HG03196 (cell line): ENCODE results near the gene SORL1.
"Not testable (repeated sequence)": the region's sequence is repeated elsewhere in the genome, so short reads cannot be mapped to it uniquely, and the experiment has no call there.

Source experiments
- ATAC-seq: cut with Tn5 transposase; IDR thresholded peaks from one replicate; pipeline ENCODE4 v1.9.1; 2021; ENCODE audit not compliant: unreplicated experiment

The SORL1 gene

DNA sequence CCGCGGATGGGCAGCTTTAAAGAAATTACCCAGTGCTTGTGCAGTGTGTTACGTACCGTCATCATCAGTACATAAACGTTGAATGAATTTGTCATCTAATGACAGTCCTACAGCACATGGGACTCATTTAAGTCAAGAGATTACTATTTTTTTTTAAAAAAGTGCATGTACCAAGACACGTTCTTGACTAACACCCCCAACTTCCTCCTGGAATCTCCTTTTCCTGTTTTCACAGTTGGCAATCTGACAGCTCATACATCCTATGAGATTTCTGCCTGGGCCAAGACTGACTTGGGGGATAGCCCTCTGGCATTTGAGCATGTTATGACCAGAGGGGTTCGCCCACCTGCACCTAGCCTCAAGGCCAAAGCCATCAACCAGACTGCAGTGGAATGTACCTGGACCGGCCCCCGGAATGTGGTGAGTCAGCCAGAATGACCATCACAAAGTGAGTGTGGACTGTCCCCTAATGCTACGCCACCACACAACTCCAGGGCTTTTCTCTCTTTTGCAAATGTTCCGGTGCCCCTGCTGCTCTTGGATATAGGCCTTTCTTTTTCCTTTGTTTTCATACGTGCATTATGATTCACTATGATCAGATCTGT, 162.6 kb downstream of the SORL1 start:
- no peak for ATAC-seq

DNA sequence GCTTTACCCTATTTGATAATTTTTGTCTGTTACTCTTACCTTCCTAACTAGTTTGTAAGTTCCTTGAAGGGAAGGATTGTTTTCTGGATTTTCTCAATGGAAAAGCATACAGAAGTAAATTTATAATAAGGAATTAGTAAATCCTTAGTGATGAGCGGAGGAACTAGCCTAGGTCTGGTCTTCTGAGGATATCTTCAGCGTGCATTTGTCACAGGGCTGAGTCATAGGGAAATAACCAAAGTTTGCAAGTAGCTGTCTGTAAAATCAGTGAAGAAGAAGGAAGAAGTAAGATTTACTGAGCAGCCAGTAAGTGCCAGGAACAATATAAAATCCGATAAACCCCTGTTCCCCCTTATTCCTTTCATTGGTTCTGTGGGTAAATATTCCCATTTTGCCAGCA, 163.4 kb downstream of the SORL1 start:
- ATAC-seq: no peak

DNA sequence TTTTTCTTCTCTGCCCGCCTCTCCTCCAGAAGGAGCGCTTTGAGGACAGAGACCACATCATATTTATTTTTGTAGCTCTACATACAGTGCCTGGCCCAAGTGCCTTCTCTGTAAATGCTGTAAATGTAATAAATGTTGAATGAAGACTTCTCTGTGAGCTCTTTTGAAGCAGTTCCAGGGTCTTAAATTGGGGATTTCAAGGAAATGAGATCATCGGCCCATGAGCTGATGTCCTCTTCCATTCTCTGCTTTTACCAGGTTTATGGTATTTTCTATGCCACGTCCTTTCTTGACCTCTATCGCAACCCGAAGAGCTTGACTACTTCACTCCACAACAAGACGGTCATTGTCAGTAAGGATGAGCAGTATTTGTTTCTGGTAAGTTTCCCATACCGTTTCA, 166.4 kb downstream of the SORL1 start:
- no peak for ATAC-seq

DNA sequence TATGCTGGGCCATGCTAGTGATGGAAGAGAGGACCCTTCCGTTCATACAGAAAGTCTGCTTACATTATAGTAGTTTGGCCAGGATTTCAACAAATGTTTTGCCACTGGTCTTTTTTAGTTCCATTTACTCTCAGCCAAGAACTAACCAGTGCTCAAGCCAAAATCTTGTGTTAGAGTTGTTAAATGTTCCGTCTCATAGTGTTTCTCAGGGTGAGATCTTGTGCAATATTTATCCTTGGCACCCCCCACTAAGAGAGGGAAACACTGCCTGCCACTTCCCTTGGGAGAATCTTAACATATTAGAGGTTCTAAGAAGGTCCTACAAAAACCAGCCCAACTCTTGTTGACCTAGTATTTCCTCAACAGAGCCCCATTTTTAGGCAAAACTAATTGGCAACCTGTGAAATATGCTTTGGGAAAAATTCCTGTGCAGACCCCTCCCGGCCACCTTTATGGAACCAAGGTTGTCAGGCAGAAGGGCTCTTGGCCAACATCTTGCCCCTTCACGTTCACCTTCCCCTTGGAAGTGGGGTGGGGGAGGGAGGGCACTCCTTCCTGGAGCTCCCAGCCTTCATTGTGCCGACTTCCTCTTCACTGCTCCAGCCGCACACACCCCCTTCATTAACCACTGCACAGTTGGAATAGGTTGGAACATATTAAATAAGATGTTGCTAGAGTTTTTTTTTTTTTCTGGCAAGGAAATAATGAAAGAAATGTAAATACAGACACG, 173.8 kb downstream of the SORL1 start:
- no peak for ATAC-seq

DNA sequence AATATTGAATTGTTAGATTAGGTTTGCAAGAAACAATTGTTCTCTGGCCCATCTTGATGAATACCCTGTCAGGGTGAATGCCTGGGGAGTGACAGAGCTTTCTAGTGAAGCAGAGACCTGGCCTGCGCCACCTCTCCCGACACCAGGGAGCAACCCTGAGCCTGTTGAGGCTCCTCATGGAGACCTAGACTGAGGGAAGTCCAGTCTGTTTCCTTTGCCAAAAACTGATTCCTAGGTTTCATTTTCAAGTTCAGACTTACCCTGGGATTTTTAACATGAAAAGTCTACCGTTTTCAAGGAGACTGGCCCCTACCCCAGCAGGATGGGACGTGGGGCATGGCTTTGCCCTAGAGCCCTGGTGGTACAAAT, 174.4 kb downstream of the SORL1 start:
- ATAC-seq: no peak

DNA sequence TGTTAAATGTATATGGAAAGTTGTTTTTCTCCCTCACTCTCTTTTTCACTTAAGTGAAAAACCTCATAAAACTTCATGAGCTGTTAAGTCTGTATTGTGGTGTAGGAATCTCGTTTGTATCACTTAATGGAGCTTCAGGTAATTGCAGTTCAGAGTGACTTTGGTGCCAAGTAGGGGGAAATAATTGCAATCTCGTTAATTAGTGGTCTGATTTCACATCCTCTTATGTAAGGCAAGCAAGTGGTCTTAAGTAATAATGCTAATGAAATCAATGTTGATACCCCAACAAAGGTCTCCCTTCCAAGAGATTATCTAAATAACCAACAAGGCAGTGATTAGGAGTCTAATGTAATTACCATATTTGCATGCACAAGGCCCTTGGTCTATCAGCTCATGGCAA, 174.9 kb downstream of the SORL1 start:
- ATAC-seq: no peak

DNA sequence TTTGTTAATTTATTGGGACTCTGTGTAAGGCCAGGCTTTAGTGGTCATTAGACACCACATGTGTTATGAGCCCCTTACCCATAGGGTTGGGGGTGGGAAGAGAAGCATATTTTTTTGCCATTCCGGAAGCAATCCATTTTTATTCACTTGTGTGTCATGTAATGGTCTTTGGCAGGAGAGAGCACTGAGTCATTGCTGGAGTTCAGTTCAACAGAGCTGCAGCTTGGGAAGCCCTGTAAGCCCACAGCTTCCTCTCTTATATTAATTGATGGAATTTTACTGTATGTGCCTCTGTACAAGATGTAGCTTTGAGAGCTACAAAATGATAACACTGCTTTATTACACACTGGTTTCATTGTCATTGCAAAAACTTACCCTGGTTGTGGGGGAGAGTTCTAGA, 177.9 kb downstream of the SORL1 start:
- no peak for ATAC-seq

DNA sequence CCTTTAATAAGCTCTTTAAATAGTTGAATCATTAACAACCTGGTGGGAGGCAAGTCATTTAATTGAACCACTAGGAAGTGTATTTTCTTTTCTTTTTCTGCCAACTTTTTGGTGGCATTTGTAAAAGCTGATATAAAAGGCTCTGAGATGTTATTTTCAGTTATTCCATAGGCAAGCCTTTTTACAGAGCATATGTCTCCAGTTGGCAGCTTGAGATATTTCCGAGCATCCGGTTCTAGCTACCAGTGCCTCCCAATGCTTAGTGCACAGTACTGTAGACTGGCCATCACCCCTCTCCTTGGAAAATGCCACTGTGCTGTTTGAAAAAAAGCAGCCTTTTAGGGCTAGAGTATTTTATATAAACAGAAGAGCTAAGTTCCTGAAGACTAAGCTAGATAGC, 179.3 kb downstream of the SORL1 start:
- no peak for ATAC-seq

DNA sequence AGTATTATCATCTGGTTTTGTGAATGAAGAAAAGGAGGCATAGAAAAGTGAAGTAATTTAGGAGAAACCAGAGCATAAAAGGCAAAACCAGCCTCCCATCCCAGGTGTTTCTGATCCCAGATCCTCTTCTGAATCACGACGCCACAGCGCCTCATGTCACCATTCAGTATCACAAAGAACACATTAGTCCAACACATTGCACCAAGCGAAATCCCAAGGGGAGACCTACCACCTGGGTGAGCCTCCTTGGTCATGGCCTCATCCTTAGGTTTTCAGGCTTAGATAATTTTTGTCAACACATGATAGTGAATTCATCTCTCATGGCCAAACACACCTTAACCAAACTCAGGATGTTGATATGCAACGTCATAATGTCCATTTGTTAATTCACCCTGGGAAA, 182.2 kb downstream of the SORL1 start:
- ATAC-seq: no peak

DNA sequence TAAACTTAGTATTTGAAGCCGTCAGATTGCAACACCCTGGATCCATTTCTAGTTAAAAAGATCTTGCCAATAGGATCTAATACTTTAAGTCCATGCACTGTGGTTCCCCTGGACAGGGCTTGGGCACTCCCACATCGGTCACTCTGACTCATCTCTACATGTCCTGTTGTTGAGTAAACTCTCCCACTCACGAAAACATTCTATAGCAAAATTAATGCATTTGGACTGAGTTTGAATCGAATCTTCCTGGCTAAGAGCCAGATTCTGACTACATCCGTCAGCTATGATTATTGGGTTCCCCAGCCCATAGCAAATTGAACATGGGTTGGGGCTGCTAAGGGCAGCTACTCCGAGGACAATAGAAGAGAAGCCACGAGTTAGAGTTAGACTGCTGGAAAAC, 182.8 kb downstream of the SORL1 start:
- no peak for ATAC-seq

DNA sequence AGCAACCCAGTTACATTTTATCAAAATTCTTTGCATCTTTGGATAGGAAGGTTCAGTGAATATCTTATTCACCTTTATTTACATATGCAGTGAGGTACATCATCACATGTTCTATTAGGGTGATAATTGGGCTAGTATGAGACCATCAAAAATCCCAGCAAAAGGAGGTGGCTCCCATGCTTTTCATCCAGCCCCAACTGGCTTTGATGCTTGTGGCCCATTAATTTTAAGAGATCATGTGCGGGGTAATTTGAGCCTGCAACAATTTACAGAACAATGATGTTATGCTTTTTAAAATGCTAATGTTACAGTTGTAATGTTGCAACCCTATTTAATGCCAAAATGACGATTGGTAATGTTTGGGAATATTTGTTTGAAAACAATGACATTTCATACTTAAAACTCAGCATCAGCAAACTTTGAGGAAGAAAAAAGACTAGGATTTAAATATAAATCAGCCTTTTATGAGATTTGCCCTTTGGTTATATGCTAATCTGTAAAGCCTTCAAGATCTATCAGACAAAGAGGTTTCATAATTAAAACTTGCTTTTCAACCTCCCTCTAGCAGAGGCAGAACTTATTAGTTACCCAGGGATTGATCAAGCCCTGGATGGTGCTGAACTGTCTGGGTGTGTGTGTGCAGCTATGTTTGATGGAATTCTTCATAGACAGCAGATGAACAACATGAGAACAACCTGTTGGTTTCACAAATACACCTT, 184.1 kb downstream of the SORL1 start:
- ATAC-seq: no peak

DNA sequence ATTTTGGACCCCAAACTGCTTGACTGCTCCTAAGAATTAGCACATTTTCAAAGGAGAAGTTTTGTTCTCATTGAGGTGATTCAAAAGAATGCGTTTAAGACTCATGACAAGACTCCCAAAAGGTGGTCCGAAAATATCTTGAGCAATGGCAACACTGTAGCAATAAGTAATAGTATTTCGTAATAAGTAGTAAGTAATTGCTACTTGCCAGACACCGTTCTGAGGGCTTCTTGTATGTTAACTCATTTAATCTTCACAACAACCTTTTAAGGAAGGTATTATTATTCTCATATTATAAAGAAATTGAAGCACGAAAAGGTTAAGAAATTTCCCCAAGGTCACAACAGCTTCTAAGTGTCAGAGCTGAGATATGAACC, 184.7 kb downstream of the SORL1 start:
- ATAC-seq: no peak

DNA sequence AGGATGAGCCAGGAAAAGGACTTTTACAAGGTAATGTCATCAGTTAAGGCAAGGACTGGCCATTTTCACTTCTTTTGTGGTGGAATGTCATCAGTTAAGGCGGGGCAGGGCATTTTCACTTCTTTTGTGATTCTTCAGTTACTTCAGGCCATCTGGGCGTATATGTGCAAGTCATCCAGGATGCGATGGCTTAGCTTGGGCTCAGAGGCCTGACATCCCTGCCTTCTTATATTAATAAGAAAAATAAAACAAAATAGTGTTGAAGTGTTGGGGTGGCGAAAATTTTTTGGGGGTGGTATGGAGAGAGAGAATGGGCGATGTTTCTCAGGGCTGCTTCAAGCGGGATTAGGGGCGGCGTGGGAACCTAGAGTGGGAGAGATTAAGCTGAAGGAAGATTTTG, 185.5 kb downstream of the SORL1 start:
- ATAC-seq: not testable (repeated sequence)

DNA sequence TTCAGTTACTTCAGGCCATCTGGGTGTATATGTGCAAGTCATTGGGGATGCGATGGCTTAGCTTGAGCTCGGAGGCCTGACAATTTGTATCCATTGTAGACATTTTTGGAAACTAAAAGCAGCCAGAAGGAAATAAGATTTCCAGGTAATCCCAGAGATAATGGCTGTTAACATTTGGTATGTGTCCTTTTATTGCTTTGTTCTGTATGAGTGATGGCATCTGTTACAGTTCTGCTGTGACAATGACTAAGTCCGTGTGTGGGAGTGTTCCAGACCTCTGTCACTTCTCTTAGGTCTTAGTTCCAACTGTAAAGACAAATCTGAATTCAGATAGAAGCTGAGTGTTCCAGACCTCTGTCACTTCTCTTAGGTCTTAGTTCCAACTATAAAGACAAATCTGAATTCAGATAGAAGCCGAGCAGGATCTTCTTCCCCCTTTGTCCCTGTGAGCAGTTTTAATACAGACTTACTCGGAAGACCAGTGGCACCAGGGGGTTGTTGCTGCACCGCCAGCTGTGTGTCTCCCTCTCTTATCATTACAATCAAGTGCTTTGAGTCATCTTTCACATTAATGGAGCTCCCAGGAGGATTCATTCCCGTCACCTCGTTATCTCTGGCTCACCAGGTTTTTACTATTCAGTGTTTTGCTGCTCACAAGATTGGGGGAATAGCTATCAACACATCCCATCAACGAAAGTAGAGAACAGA, 191.5 kb downstream of the SORL1 start:
- no peak for ATAC-seq

DNA sequence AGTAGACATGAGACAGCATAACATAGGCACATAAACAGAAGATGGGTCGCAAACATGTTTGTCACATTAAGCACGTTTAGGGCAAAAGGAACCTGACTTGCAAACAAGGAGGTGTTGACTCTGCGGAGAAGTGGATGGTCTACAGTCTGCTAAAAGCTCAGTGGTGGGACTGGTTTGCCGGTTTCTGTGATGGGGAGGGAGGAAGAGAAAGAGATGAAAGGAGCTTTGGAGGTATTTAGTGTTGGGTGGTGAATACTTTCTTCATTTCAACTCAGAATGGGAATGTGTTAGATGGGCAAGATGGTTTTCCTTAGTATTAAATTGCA, 192.0 kb downstream of the SORL1 start:
- no peak for ATAC-seq

DNA sequence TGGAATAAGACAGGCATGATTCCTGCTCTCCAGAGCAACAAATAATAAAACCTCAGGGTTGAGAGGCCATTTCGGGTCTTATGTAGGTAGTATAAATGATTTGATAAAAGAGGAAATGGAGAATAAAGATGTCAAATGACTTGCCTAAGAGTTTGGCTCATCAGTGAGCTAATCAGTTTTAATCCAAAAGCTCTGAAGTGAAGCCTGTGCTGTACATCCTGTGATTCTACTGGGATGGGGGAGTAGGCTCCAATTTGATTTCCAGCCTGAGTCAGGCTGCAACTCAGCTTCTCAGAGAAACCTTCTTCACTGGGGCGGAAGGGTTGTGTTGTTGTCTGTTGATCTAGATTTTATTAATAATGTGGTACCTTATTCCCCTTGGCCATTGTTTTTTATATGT, 192.9 kb downstream of the SORL1 start:
- no peak for ATAC-seq

DNA sequence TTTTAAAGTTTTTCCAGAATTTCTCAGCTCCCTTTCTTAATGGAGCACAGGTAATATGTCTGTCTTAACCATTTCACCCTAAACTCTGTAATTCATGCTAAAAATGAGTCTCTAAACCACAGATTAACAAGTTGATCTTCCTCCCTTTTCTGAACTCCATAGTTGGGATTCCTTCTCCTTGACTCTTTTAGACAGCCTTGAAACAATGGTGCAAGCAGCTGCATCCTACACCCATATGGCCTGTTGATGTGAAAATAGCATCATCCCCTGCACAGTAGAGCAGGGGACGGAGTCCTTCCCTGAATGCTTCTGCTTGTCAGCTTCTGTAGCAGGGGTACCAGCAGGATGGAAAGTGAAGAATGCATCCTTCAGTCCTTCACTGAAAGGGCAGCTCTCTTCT, 193.5 kb downstream of the SORL1 start:
- ATAC-seq: no peak

DNA sequence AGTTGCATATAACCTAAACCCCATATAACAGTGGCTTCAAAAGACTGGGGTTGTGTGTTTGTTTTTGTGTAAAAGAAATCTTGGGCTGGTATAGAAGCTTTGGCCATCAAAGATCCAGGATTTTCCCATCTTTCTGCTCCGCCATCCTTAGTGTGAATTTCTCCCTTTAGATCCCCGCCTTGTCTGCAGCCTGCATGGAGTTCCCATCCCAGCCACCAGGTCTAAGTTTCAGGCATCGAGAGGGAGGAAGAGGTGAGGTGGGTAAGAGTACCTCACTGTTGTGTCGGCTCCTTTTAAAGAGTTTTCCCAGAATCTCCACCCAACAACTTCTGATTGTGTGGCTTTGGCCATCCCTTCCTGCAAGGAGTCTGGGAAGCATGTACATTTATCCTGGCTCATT, 196.2 kb downstream of the SORL1 start:
- ATAC-seq: no peak

DNA sequence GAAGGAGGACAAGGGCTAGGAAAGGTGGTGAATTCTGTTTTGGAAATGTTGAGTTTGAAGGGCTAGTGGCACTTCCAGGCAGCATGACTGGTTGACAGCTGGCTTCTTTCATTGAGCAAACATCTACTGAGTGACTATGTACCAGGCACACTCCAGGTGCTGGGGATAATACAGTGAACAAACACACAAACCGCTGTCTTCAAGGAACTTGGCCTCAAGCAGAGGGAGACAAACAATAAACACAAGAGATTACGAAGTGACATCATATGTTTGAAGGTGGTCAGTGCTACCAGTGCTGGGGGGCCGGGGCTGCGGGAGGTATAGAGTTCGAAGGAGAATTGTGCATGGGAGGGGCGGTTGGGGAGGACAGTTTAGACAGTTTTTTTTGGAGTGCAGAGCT, 197.7 kb downstream of the SORL1 start:
- ATAC-seq: no peak

DNA sequence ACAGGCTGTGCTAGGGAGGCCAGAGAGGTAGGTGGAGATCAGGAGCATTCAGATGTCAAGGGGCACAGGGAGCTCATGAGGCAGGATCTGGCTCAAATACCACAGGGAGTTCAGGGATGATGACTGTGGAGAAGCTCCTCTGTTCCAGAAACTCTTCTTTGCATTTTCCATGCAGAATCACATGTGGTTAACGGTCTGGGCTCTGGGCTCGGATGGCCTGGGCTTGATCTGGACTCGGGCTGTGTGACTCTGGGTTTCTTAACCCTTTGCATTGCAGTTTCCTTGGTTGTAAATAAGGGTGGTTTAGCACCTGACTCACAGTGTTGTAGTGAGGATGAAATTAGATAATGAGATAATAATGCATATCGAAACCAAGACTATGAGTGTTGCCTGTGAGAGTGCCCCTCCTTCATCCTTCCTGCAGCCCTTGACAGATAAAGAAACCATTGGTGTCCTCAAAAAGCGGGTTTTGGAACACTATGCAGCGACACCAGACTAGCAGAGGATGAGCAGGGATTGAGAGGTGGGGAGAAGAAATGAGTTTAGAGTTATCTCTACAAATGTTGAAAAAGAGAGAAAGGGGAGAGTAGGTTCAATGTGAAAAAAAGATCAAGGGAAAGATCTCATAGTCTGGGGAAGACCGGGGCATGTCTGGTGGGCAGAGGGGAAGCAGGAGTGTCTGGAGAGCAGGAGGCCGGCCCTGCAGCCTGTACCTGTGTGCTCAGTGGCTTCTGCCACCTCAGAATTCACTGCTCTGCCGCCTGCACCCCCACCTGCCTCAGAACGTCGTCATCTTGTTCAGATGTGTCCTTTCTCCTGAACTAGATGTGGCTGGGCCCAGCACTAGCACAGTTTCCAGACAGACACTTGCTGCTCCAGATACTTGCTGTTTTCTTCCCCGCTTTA, 198.5 kb downstream of the SORL1 start:
- no peak for ATAC-seq

DNA sequence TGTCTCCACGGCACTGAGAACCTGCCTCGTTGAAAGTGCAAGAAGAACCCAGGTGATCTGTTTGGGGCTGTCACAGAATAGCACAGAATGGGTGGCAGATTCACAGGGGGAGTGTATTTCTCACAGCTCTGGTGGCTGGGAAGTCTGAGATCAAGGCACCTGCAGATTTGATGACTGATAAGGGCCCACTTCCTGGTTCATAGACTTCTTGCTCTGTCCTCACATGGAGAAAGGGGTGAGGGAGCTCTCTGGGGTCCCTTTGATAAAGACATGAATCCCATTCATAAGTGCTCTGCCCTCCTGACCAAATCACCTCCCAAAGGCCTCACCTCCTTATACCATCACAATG, 199.1 kb downstream of the SORL1 start:
- ATAC-seq: no peak
